Astrocyte of the cerebellum (primary cell): Measurements from ENCODE around the gene RBBP5.

Experiments used
- DNase-seq: peaks from one replicate; pipeline ENCODE4 v3.0.0-alpha.2; 2011; ENCODE audit warnings: low read depth
- H3K4me3 ChIP-seq: 2 replicates; pipeline ENCODE4 v1.5.1; 2011; ENCODE audit warnings: mild to moderate bottlenecking, low read depth, low read length, moderate library complexity
- CTCF ChIP-seq: IDR thresholded peaks from 2 replicates; pipeline ENCODE4 v1.5.1; 2012; ENCODE audit warnings: low read length, low read depth, moderate library complexity, mild to moderate bottlenecking; ENCODE audit errors: missing control alignments
- in situ Hi-C: cut with HindIII; loops from 2 replicates; pipeline ENCODE4 v1.10.0; 2017; ENCODE audit warnings: low sequenced_read_pairs

Gene RBBP5

GRCh38 chr1:205072881-205073280, 48.9 kb downstream of the RBBP5 start:
- no peak for DNase-seq
- in situ Hi-C loops: no loop called here
- no peak for TF ChIP-seq CTCF
- no peak overlapping the region for H3K4me3 ChIP-seq

GRCh38 chr1:205072286-205072685, 49.5 kb downstream of the RBBP5 start:
- no peak for DNase-seq
- H3K4me3 ChIP-seq: no peak overlapping the region
- in situ Hi-C loops: no loop called here
- TF ChIP-seq CTCF: no peak

- no peak for TF ChIP-seq CTCF
- in situ Hi-C loops: no loop called here
- no peak overlapping the region for H3K4me3 ChIP-seq
- no peak for DNase-seq
Measured at GRCh38 chr1:205071801-205072200, 50.0 kb downstream of the RBBP5 start.

GRCh38 chr1:205071028-205071409, 50.8 kb downstream of the RBBP5 start:
- no peak for TF ChIP-seq CTCF
- in situ Hi-C loops: no loop called here
- DNase-seq: no peak
- H3K4me3 ChIP-seq: no peak overlapping the region

GRCh38 chr1:205069371-205070125, 52.2 kb downstream of the RBBP5 start:
- H3K4me3 ChIP-seq: no peak overlapping the region
- no peak for DNase-seq
- no peak for TF ChIP-seq CTCF
- in situ Hi-C loops: no loop called here

- in situ Hi-C loops: no loop called here
- TF ChIP-seq CTCF: no peak
- DNase-seq: no peak
- H3K4me3 ChIP-seq: no peak overlapping the region
Measured at GRCh38 chr1:205068457-205069040, 53.2 kb downstream of the RBBP5 start.
